HepG2 (cell line): ENCODE data around the gene SVOPL. TPM values are rescaled to one million over a fixed set of nuclear protein-coding genes. Genes with fewer than 3 reads are reported as not detected.

Source experiments
- ATAC-seq: fragments of 200-7000 bp; cut with Tn5 transposase; 3 replicates; pipeline ENCODE4 v1.9.1; 2020; ENCODE audit warnings: mild to moderate bottlenecking, moderate library complexity
- BruUV-seq: library from RNA; stranded (reverse); fragments of 400-500 nt; replicated peaks from 2 replicates; lab custom pipeline; 2021; lab: Mats Ljungman, UMichigan
- CTCF ChIA-PET: fragments of 300-600 bp; formaldehyde crosslinking; extraction: SDS; loops from one replicate; lab custom pipeline; 2021; ENCODE audit warnings: low total read pairs, inconsistent platforms, low intra/inter-chr PET ratio; lab: Yijun Ruan, JAX
- POLR2A ChIA-PET: fragments of 350-600 bp; sonication (Branson Sonifier 250); formaldehyde crosslinking; loops from one replicate; lab custom pipeline; 2020; ENCODE audit warnings: antibody characterized with exemption, inconsistent platforms; lab: Yijun Ruan, JAX
- DNase-seq: peaks from one replicate; pipeline ENCODE4 v3.0.0-alpha.2; 2015; ENCODE audit warnings: low spot score
- FAIRE-seq: peaks from 3 replicates; lab custom pipeline; 2011; peaks lifted over from hg19 to GRCh38; lab: Jason Lieb, UNC
- H2AFZ ChIP-seq: one replicate; pipeline ENCODE4 v1.6.1; 2011; ENCODE audit warnings: low read length, inconsistent platforms
- H3K27ac ChIP-seq: fragments of 300-600 bp; 3 replicates; pipeline ENCODE4 v1.8.0; 2011; ENCODE audit warnings: mixed run types, mild to moderate bottlenecking, mixed read lengths, low read length, inconsistent platforms; ENCODE audit not compliant: insufficient read depth; ENCODE audit errors: extremely low read length
- H3K27me3 ChIP-seq, 2 experiments: fragments of 200-600 bp in 1 of 2; 2 replicates in 1 of 2; 3 replicates in 1 of 2; pipeline versions ENCODE4 v1.6.0 to v1.8.0; 2011; ENCODE audit warnings: low read length in 2 of 2, mild to moderate bottlenecking in 2 of 2, moderate library complexity in 2 of 2, inconsistent platforms in 1 of 2; ENCODE audit not compliant: insufficient read depth in 2 of 2, control insufficient read depth in 1 of 2
- H3K36me3 ChIP-seq, 2 experiments: fragments of 200-600 bp in 1 of 2; replicated peaks in 1 of 2; 2 replicates in 1 of 2; 3 replicates in 1 of 2; pipeline versions ENCODE4 v1.5.1 to v1.8.0; 2011; ENCODE audit warnings: low read length in 2 of 2, inconsistent platforms in 1 of 2; ENCODE audit not compliant: insufficient read depth in 2 of 2, control insufficient read depth in 1 of 2
- H3K4me1 ChIP-seq: 2 replicates; pipeline ENCODE4 v1.5.1; 2012; ENCODE audit warnings: low read length, inconsistent platforms; ENCODE audit not compliant: insufficient read depth
- H3K4me2 ChIP-seq: 2 replicates; pipeline ENCODE4 v1.6.0; 2011; ENCODE audit warnings: low read depth, low read length, inconsistent platforms
- H3K4me3 ChIP-seq, 3 experiments: fragments of 200-600 bp in 1 of 3; sonication (generic), shearing (Covaris generic) in 1 of 3; replicated peaks in 1 of 3; 2 replicates each; pipeline ENCODE4 v1.5.1; 2011 to 2016; ENCODE audit warnings: low read length in 3 of 3, inconsistent platforms in 2 of 3, low read depth in 2 of 3, mild to moderate bottlenecking in 2 of 3, control low read depth in 1 of 3, mixed read lengths in 1 of 3; ENCODE audit not compliant: insufficient read depth in 1 of 3
- H3K79me2 ChIP-seq: one replicate; pipeline ENCODE4 v1.6.1; 2011; ENCODE audit warnings: low read length, inconsistent platforms; ENCODE audit not compliant: insufficient read depth
- H3K9ac ChIP-seq: 2 replicates; pipeline ENCODE4 v1.6.0; 2011; ENCODE audit warnings: mild to moderate bottlenecking, low read depth, low read length, inconsistent platforms; ENCODE audit not compliant: insufficient read depth
- H3K9me3 ChIP-seq: 2 replicates; pipeline ENCODE4 v1.5.1; 2012; ENCODE audit warnings: mild to moderate bottlenecking, low read length
- H4K20me1 ChIP-seq: 2 replicates; pipeline ENCODE4 v1.6.0; 2011; ENCODE audit warnings: inconsistent platforms, mild to moderate bottlenecking, low read length, moderate library complexity; ENCODE audit not compliant: insufficient read depth
- HNRNPK ChIP-seq: fragments of 200-400 bp; formaldehyde crosslinking; IDR thresholded peaks from 2 replicates; pipeline ENCODE4 v1.6.1; 2018; ENCODE audit warnings: low read length, low read depth, moderate library complexity, mild to moderate bottlenecking; ENCODE audit not compliant: poor library complexity, severe bottlenecking
- PAX8 ChIP-seq: sonication (generic); formaldehyde crosslinking; IDR thresholded peaks from 2 replicates; pipeline ENCODE4 v1.8.0; 2022; ENCODE audit warnings: mild to moderate bottlenecking, missing genetic modification reagents, borderline replicate concordance
- PHB2 ChIP-seq: fragments of 450-650 bp; IDR thresholded peaks from 2 replicates; pipeline ENCODE4 v1.6.1; 2018; ENCODE audit not compliant: partially characterized antibody
- PHF21A ChIP-seq: sonication (generic); formaldehyde crosslinking; IDR thresholded peaks from 2 replicates; pipeline ENCODE4 v1.5.0; 2020; ENCODE audit warnings: mild to moderate bottlenecking, missing genetic modification reagents
- ZFP41 ChIP-seq: sonication (generic); formaldehyde crosslinking; IDR thresholded peaks from 2 replicates; pipeline ENCODE4 v1.4.0; 2020; ENCODE audit warnings: mild to moderate bottlenecking, missing genetic modification reagents, borderline replicate concordance
- ZIK1 ChIP-seq: sonication (generic); formaldehyde crosslinking; IDR thresholded peaks from 2 replicates; pipeline ENCODE4 v1.5.0; 2020; ENCODE audit warnings: mild to moderate bottlenecking, low read depth, missing genetic modification reagents, borderline replicate concordance
- ZMYM4 ChIP-seq: sonication (generic); formaldehyde crosslinking; IDR thresholded peaks from 2 replicates; pipeline ENCODE4 v1.8.1; 2023; ENCODE audit warnings: mild to moderate bottlenecking, missing genetic modification reagents
- ZNF143 ChIP-seq: sonication (generic); formaldehyde crosslinking; IDR thresholded peaks from 2 replicates; pipeline ENCODE4 v1.4.0; 2020; ENCODE audit warnings: missing genetic modification reagents
- ZNF329 ChIP-seq: sonication (generic); formaldehyde crosslinking; IDR thresholded peaks from 2 replicates; pipeline ENCODE4 v1.9.0; 2021; ENCODE audit warnings: low read depth, mild to moderate bottlenecking, missing genetic modification reagents
- ZNF629 ChIP-seq: sonication (generic); formaldehyde crosslinking; conservative IDR thresholded peaks from 2 replicates; pipeline ENCODE4 v1.5.0; 2020; ENCODE audit warnings: missing genetic modification reagents
- ZNF652 ChIP-seq: IDR thresholded peaks from 2 replicates; pipeline ENCODE4 v1.6.1; 2016; ENCODE audit warnings: low read depth, borderline replicate concordance
- ZNF766 ChIP-seq: sonication (generic); formaldehyde crosslinking; IDR thresholded peaks from 2 replicates; pipeline ENCODE4 v1.5.0; 2020; ENCODE audit warnings: missing genetic modification reagents, borderline replicate concordance
- ZNF788 ChIP-seq: sonication (generic); formaldehyde crosslinking; IDR thresholded peaks from 2 replicates; pipeline ENCODE4 v1.5.0; 2020; ENCODE audit warnings: mild to moderate bottlenecking, missing genetic modification reagents, borderline replicate concordance
- in situ Hi-C: cut with HindIII; loops from 2 replicates; pipeline ENCODE4 v1.10.0; 2017; ENCODE audit warnings: low pct_unique_long_range_greater_than_20kb; ENCODE audit not compliant: extremely low pct_ligation_motif_present
- intact Hi-C: fragments of 100-400 bp; cut with micrococcal nuclease; formaldehyde crosslinking; loops from one replicate; pipeline ENCODE4 v1.10.0; 2022; ENCODE audit not compliant: unreplicated experiment
- polyA plus RNA-seq, 8 experiments: library from polyadenylated mRNA; depleted of rRNA in 3 of 8; stranded (reverse) in 7 of 8; unstranded in 1 of 8; fragments of >200 nt; fragmentation: Illumina TruSeq in 4 of 8; extraction: Trizol in 4 of 8; gene quantifications; 2 replicates each; pipeline versions ENCODE4 v1.2.1 to v1.2.3, GENCODE V29; 2011 to 2016; ENCODE audit warnings: low read depth in 4 of 8, missing spikeins in 1 of 8, mixed read lengths in 1 of 8; ENCODE audit not compliant: insufficient read depth in 1 of 8
- total RNA-seq, 5 experiments: library from RNA; depleted of rRNA; stranded (reverse); fragments of >200 nt; fragmentation: Illumina TruSeq; extraction: Trizol; gene quantifications; 2 replicates each; pipeline ENCODE4 v1.2.3, GENCODE V29; 2016; ENCODE audit warnings: low read depth in 1 of 5
- TF ChIP-seq, protein P1 (sequence below), 2 experiments: sonication (generic) in 1 of 2; formaldehyde crosslinking in 1 of 2; IDR thresholded peaks; 2 replicates each; pipeline versions ENCODE4 v1.4.0 to v1.6.1; 2016 to 2020; ENCODE audit warnings: borderline replicate concordance in 1 of 2, low read depth in 1 of 2, mild to moderate bottlenecking in 1 of 2, missing genetic modification reagents in 1 of 2
- TF ChIP-seq, protein P2 (sequence below): sonication (generic); formaldehyde crosslinking; IDR thresholded peaks from 2 replicates; pipeline ENCODE4 v1.8.0; 2023; ENCODE audit warnings: mild to moderate bottlenecking, missing genetic modification reagents
- TF ChIP-seq, protein P3 (sequence below): sonication (generic); formaldehyde crosslinking; IDR thresholded peaks from 2 replicates; pipeline ENCODE4 v1.5.0; 2020; ENCODE audit warnings: missing genetic modification reagents, mild to moderate bottlenecking, borderline replicate concordance
- TF ChIP-seq, protein P4 (sequence below): sonication (generic); formaldehyde crosslinking; IDR thresholded peaks from 2 replicates; pipeline ENCODE4 v1.5.0; 2020; ENCODE audit warnings: mild to moderate bottlenecking, missing genetic modification reagents

The SVOPL gene
- total and polyA plus RNA-seq, 2 of the 13 experiments (the other 11 are each of a cell fraction or from before 2014, with no cell fraction given) = not detected

DNA sequence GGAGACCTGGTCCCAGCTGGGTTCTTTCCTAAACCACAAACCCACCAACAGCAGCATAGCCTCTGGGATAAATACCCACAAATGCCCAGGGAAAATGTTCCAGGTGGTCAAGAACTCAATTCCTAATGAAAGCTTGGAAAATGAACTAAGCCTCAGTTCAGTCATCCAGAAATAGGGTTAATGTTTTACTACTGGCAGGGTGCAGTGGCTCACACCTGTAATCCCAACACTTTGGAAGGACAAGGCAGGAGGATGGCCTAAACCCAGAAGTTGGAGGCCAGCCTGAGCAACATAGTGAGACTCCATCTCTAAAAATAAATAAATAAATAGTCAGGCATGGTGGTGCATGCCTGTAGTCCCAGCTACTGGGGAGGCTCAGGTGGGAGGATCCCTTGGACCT lies 82.2 kb downstream of the SVOPL start:
- ATAC-seq (peak; percentile 68), FAIRE-seq (peak; percentile 21), DNase-seq (no peak)
- Histone ChIP-seq H3K36me3 (no peaks in the 10 kb centered on the region), H3K27ac (no peak overlapping the region), H3K4me1 (peaks cover 29% of the 10 kb centered on the region), H3K4me2 (no peak overlapping the region), H4K20me1 (no peaks in the 10 kb centered on the region), H2AFZ (no peak overlapping the region), H3K4me3 (no peak overlapping the region), H3K27me3 (0 out of 5 replicates have a peak, but pooled peaks cover 0 to 1% of the 10 kb centered on the region in 2 experiments), H3K9me3 (no peaks in the 10 kb centered on the region), H3K9ac (no peak overlapping the region), H3K79me2 (no peaks in the 10 kb centered on the region)
- intact Hi-C loops = no loop called here
- in situ Hi-C loops = no loop called here
- POLR2A ChIA-PET = no interaction called here
- BruUV-seq = no TSS peak
- CTCF ChIA-PET = no interaction called here
- TF ChIP-seq, protein P1, sequence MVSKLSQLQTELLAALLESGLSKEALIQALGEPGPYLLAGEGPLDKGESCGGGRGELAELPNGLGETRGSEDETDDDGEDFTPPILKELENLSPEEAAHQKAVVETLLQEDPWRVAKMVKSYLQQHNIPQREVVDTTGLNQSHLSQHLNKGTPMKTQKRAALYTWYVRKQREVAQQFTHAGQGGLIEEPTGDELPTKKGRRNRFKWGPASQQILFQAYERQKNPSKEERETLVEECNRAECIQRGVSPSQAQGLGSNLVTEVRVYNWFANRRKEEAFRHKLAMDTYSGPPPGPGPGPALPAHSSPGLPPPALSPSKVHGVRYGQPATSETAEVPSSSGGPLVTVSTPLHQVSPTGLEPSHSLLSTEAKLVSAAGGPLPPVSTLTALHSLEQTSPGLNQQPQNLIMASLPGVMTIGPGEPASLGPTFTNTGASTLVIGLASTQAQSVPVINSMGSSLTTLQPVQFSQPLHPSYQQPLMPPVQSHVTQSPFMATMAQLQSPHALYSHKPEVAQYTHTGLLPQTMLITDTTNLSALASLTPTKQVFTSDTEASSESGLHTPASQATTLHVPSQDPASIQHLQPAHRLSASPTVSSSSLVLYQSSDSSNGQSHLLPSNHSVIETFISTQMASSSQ (IDR thresholded peaks at IDR 0.05; ENCODE audit: low read depth) = peak; percentile 64; the same call in 1 of the 2 replicates
- TF ChIP-seq, protein P1 (CRISPR knock-in tag; IDR thresholded peaks at IDR 0.05; ENCODE audit: borderline replicate concordance) = no peak
- TF ChIP-seq ZNF766 (CRISPR knock-in tag) (no peak), ZNF652 (CRISPR knock-in tag) (peak; percentile 27; the same call in 1 of the 2 replicates), ZFP41 (no peak), PHF21A (CRISPR knock-in tag) (0 out of 2 replicates have a peak, but pooled peaks have one; percentile 20), ZMYM4 (CRISPR knock-in tag) (no peak), ZNF143 (no peak), PHB2 (no peak), ZIK1 (CRISPR knock-in tag) (no peak), PAX8 (CRISPR knock-in tag) (no peak), HNRNPK (no peak), ZNF629 (CRISPR knock-in tag) (peak; percentile 19; the same call in 1 of the 2 replicates), ZNF788 (CRISPR knock-in tag) (no peak), ZNF329 (CRISPR knock-in tag) (no peak)
- TF ChIP-seq, protein P2, sequence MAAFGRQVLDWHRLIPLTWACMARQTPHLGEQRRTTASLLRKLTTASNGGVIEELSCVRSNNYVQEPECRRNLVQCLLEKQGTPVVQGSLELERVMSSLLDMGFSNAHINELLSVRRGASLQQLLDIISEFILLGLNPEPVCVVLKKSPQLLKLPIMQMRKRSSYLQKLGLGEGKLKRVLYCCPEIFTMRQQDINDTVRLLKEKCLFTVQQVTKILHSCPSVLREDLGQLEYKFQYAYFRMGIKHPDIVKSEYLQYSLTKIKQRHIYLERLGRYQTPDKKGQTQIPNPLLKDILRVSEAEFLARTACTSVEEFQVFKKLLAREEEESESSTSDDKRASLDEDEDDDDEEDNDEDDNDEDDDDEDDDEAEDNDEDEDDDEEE (CRISPR knock-in tag) = no peak
- TF ChIP-seq, protein P3, sequence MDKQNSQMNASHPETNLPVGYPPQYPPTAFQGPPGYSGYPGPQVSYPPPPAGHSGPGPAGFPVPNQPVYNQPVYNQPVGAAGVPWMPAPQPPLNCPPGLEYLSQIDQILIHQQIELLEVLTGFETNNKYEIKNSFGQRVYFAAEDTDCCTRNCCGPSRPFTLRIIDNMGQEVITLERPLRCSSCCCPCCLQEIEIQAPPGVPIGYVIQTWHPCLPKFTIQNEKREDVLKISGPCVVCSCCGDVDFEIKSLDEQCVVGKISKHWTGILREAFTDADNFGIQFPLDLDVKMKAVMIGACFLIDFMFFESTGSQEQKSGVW (CRISPR knock-in tag) = no peak
- TF ChIP-seq, protein P4, sequence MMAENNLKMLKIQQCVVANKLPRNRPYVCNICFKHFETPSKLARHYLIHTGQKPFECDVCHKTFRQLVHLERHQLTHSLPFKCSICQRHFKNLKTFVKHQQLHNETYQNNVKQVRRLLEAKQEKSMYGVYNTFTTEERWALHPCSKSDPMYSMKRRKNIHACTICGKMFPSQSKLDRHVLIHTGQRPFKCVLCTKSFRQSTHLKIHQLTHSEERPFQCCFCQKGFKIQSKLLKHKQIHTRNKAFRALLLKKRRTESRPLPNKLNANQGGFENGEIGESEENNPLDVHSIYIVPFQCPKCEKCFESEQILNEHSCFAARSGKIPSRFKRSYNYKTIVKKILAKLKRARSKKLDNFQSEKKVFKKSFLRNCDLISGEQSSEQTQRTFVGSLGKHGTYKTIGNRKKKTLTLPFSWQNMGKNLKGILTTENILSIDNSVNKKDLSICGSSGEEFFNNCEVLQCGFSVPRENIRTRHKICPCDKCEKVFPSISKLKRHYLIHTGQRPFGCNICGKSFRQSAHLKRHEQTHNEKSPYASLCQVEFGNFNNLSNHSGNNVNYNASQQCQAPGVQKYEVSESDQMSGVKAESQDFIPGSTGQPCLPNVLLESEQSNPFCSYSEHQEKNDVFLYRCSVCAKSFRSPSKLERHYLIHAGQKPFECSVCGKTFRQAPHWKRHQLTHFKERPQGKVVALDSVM = peak; percentile 79
